ENCODE data around the gene PHRF1. TPM values are rescaled to one million over a fixed set of nuclear protein-coding genes. Genes with fewer than 3 reads are reported as not detected.

The PHRF1 gene
- total and polyA plus RNA-seq, 2 donors (not counting 3 experiments of a cell fraction or from before 2014, with no cell fraction given): 14.2 to 39.4 TPM

DNA sequence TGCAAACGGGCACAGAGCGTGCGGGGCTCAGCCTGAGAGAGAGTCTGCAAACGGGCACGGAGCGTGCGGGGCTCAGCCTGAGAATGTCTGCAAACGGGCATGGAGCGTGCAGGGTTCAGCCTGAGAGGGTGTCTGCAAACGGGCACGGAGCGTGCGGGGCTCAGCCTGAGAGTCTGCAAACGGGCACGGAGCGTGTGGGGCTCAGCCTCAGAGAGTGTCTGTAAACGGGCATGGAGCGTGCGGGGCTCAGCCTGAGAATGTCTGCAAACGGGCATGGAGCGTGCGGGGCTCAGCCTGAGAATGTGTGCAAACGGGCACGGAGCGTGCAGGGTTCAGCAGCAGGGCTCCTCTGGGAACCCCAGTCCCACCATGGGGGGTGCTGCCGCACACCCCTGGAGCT lies 13.5 kb downstream of the PHRF1 start:
- intact Hi-C loops (cut with micrococcal nuclease): no loop called here
- no peak overlapping the region for H3K4me3 ChIP-seq (replicated peaks in 1 of 3; ENCODE audit: insufficient read depth in 1 of 3, low read depth in 1 of 3, low read length in 3 of 3)
- H3K9me1 ChIP-seq (replicated peaks; ENCODE audit: control insufficient read depth, extremely low read depth, insufficient read depth, low read length): no peaks in the 10 kb centered on the region
- DNase-seq (ENCODE audit: low read depth, low spot score) (no peak), FAIRE-seq (no peak)
- no peak for TF ChIP-seq MYC (IDR thresholded peaks at IDR 0.05; ENCODE audit: low read depth, low read length)
- no peak for TF ChIP-seq JUN (IDR thresholded peaks at IDR 0.05; ENCODE audit: borderline replicate concordance, insufficient read depth, insufficient read length, low read depth)
- no peak for TF ChIP-seq CTCF (IDR thresholded peaks at IDR 0.05; ENCODE audit: extremely low read depth in 1 of 2, insufficient read depth in 1 of 2, low read depth in 1 of 2, low read length in 2 of 2)
- TF ChIP-seq EZH2 (IDR thresholded peaks at IDR 0.05; ENCODE audit: borderline replicate concordance, low read depth, low read length, severe bottlenecking): no peak
- no peak for TF ChIP-seq POLR2AphosphoS5 (IDR thresholded peaks at IDR 0.05; ENCODE audit: insufficient read depth, low read depth, low read length)
- no peak for TF ChIP-seq POLR2A (IDR thresholded peaks at IDR 0.05; ENCODE audit: low read depth, low read length)
- TF ChIP-seq MAX (IDR thresholded peaks at IDR 0.05; ENCODE audit: insufficient read depth, insufficient read length): no peak
- TF ChIP-seq GATA2 (IDR thresholded peaks at IDR 0.05; ENCODE audit: insufficient read depth, insufficient read length, low read depth, low read length): no peak
- TF ChIP-seq FOS (IDR thresholded peaks at IDR 0.05; ENCODE audit: borderline replicate concordance, insufficient read depth, low read length): no peak
- no peaks in the 10 kb centered on the region for H3K27me3 ChIP-seq (ENCODE audit: control insufficient read depth in 2 of 2, insufficient read depth in 2 of 2, low read length in 2 of 2)
- H3K4me2 ChIP-seq (ENCODE audit: insufficient read depth, low read length): no peak overlapping the region
- ChIA-PET CTCF (no interaction called here), POLR2A (no interaction called here)
- H3K4me1 ChIP-seq (ENCODE audit: control insufficient read depth, extremely low read depth, insufficient read depth, low read length): peaks cover 11% of the 10 kb centered on the region
- no peak overlapping the region for H3K27ac ChIP-seq (ENCODE audit: insufficient read depth, low read depth, low read length)
- H3K9ac ChIP-seq (replicated peaks; ENCODE audit: extremely low read depth, insufficient read depth, low read length): no peak overlapping the region
- no peaks in the 10 kb centered on the region for H4K20me1 ChIP-seq (replicated peaks; ENCODE audit: control insufficient read depth, extremely low read depth, insufficient read depth, low read length)
- no peak overlapping the region for H2AFZ ChIP-seq (ENCODE audit: low read depth, low read length)
- dilution Hi-C loops (cut with MboI; ENCODE audit: extremely low pct_ligation_motif_present, low sequenced_read_pairs): no loop called here
- peaks cover 20 to 39% of the 10 kb centered on the region in 2 experiments for H3K36me3 ChIP-seq (ENCODE audit: control insufficient read depth in 2 of 2, extremely low read depth in 1 of 2, insufficient read depth in 2 of 2, low read length in 2 of 2)
- H3K9me3 ChIP-seq (replicated peaks; ENCODE audit: control insufficient read depth, insufficient read depth, low read length): no peaks in the 10 kb centered on the region
- H3K79me2 ChIP-seq (ENCODE audit: control insufficient read depth, insufficient read depth, low read length): peaks cover 14% of the 10 kb centered on the region
- BruUV-seq (replicated peaks): no TSS peak
